K562 treated with DMSO at 1 percent for 12 hours (cell line): ENCODE results near the gene ECSIT. TPM values are rescaled to one million over a fixed set of nuclear protein-coding genes. Genes with fewer than 3 reads are reported as not detected.

Source experiments
- total RNA-seq: library from RNA; unstranded; fragments of 300-600 nt; gene quantifications from 2 replicates; pipeline ENCODE4 v1.2.3, GENCODE V29; 2022; ENCODE audit not compliant: insufficient read depth

ECSIT gene, protein sequence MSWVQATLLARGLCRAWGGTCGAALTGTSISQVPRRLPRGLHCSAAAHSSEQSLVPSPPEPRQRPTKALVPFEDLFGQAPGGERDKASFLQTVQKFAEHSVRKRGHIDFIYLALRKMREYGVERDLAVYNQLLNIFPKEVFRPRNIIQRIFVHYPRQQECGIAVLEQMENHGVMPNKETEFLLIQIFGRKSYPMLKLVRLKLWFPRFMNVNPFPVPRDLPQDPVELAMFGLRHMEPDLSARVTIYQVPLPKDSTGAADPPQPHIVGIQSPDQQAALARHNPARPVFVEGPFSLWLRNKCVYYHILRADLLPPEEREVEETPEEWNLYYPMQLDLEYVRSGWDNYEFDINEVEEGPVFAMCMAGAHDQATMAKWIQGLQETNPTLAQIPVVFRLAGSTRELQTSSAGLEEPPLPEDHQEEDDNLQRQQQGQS
- total RNA-seq, result 43.6 and 45.8 TPM in 2 replicates

DNA sequence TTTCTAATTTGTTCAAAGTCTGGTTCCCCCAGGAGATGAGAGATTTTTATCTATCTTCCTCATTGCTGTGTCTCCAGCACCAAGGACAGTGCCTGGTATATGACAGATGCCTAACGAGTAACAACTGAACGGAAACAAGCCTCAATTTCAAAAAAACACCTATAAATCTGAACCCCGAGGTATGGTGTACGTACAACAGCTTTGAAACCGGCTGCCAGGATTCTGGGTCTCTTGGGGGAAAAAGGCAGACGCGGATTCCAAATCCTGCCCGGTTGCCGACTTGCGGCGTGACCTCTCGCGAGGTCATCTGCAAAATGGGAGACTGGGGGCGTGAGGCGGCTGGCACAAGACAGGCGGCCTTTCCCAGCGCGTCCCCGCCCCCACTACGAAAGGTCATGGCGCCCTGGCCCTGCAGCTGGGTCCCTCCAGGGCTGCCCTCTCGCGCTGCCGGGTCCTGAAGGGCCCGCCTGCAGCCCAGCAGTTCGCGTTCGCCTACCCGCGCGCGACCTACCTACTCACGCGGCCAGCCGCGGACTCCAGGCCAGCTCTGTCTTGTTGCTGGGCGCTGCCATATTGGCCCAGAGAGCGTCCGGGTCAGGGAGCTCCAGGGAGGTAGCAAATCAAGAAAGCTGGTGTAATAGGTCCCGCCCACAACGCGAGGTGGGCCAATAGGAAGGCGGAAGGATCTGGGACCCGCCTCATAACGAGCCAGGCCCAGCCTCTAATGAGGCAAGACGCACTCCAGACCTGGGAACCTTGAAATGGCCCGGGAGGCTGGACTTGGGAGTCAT lies at the start of gene ECSIT:
TSS of gene ECSIT (minus strand) at position 584 of the 791 bp plus-strand sequence. CDS start 9,964 bp downstream, outside the sequence.

DNA sequence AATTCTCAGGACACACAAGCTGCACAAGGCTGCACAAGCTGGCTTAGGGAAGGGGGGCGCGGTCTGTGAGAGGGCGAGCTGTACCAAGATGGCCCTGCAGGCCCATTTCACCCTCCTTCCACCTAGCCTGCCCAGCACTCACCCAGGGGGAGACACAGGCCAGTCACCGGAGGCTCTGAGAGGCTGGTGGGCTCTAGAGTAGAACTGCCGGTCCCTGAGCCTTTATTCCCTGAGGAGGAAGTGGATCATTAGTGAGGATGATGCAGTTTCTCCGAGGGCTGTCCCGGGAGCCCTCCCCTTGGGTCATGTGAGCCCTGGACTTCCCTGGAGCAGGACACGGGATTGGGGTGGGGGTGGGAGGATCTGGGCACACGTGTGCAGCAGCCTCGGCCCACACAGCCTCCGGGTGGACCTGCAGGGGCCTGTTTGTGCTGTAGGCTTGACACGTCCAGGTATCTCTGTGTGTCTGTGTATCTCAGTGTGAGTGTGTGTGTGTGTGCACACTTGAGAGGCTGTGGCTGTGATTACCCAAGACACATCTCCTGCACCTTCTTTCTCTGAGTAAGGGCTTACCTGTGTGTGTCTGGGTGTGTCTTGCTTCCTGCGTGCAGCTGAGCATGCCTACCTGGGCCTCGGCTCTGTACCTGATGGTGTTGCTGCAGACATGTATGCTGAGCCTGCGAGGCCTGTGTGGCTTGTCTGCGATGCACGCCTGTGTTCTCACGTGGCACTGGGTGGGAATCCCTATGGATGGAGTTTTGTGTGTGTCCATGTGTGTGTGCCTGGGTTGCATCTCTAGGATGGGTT lies 48.7 kb upstream of the ECSIT start, which contains the start of gene ACP5:
TSS of gene ACP5 (minus strand) at position 195 of the 807 bp plus-strand sequence. CDS start 328 bp downstream, outside the sequence.

DNA sequence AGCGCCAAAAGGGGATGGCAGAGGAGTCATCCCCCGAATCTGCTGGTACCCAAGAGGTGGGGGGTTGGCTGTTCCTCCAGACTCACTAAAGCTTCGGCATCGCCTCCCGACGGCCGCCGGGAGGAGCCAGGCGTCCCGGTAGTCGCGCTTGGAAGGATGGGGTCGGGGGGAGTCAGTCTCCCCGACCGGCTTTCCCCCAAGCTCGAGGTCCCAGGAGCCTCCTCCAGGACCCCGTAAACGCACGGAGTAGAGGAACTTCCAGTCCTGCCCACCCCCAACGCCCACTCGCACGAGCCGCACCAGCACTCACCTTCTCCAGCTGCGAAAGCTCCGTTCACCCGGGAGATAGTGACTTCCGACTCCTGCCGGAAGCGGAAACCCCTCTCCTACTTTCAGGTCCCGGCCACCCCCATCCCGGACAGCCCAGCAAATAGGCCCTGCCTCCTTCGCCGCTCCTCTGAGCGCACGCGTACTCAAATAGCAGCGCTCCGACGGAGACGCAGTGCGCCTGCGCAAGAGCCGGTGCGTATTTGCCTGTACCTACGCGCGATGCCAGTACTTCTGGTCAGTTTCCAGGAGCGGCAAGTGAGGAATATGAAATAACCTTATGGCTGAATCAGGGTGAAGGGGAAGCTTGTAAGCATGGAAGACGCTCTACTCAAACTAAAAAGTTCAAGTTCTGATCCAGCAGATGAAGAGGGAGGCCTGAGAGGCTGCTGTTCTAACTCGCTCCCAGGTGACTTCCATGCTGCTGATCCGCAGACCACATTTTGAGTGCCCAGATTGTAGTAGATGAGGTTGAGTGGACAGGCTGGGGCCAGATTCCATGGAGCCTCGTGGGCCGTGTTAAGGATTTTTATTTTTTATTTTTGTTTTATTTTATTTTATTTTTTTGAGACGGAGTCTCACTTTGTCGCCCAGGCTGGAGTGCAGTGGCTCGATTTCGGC lies 30.2 kb upstream of the ECSIT start, which contains the start of gene ELOF1:
TSS of gene ELOF1 (minus strand) at position 350 of the 948 bp plus-strand sequence. CDS start 4,883 bp downstream, outside the sequence.

DNA sequence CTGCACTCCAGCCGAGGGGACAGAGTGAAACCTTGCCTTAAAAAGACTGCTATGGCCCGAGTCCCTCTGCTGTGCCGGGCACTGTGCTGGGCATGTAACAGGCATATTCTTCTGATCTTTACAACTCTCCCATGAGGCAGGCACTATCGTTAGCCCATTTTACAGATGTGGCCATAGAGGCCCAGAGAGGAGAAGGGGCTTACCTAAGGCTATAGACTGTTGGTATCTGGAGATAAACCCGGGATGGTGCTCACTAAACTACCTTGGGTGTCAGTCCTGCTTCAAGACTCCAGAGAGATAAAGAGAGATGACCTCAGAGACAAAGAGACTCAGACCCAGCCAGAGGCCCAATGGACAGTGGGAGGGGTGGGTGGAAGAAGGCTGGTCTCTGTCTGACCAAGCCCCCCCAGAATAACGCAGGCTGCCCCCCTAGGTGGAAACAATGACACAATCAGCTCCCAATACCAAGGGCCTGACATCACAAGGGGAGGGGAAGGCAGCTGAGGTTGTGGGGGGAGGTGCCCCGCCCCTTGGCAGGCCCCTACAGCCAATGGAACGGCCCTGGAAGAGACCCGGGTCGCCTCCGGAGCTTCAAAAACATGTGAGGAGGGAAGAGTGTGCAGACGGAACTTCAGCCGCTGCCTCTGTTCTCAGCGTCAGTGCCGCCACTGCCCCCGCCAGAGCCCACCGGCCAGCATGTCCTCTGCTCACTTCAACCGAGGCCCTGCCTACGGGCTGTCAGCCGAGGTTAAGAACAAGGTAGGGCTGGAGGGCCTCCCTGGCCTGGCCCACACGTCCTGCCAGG lies 9.5 kb upstream of the ECSIT start, which contains the start of gene CNN1:
TSS of gene CNN1 (plus strand) at position 620 of the 805 bp plus-strand sequence. CDS start at position 697, 77 bp downstream.

DNA sequence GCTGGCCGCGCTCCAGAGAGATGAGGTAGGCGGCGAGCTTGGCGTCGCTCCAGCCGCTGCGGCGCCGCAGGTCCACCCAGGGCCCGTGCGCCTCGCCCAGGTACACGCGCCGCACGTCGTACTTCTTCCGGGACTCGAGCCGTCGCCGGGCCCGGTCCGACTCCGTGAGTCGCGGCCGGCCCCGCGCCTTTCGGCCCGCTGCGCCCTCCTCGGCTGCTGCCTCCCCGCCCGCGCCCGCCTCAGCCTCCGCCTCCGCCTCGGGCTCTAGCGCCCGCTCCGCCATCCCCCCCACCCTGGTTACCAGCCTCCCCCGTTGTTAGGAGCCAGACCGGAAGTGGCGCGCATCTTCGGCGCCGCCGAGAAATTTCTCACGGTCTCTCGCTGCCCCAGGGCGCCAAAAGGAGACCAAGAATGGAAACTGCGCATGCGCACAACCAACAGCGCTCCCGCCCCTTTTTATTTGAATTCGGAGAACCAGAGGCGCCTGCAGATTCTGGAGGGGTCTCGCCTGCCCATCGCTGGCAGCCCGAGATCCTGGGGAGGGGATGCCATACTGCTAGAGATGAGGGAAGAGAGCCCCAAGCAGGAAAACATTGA lies 23.3 kb downstream of the ECSIT start, which contains the start of gene ZNF653:
TSS of gene ZNF653 (minus strand) at position 336 of the 597 bp plus-strand sequence. CDS start at position 283, 53 bp downstream.

DNA sequence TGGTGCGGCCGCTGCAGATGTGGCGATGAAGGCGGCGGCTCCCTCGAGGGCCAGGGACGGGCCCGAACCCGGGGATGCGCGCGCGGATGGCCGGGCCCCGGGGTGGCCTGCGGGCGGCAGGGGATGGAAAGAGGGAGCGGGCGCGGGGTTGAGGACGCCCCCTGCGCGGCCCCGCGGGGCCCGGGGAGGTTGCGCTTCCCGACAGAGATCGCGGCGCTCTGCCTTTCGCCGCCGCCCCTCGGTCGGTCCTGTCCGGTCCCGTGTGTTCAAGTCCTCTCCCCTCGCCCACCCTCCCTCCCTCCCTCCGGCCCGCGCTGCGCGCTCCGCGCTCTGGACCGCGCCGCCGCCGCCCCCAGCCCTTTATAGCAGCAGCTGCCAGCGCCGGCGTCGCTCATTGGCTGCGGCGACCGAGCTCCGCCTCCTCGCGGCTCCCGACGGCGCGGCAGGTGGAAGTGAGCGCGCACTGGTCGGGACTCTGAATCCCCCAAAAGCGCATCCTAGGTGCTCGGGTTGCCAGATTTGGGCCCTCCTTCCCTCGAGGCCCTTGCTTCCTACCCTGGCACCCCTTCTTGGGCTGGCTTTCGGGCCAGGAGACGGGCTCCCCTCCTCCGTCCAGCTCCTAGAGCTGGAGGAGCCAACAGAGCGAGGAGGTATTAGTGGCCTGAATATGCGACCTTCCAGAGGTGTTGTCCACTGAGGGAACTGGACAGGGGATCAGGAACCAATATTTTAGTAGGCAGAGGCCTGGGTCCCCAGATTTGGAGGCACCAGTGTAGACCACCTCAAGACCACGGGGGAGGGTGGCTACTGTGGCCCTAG lies 48.0 kb downstream of the ECSIT start, which contains the start of gene ELAVL3:
TSS of gene ELAVL3 (minus strand) at position 332 of the 819 bp plus-strand sequence. CDS start 438 bp downstream, outside the sequence.

Other genes with a start within 250 kb of the ECSIT start
- not detected in 2 replicates for gene TSPAN16, start 233.0 kb downstream of the ECSIT start, total RNA-seq
- gene RAB3D, start 189.5 kb downstream of the ECSIT start, total RNA-seq, result 2.0 and 5.5 TPM in 2 replicates
- gene TMEM205, start 182.9 kb downstream of the ECSIT start, total RNA-seq, result 63.8 and 74.8 TPM in 2 replicates
- gene CCDC159, start 182.6 kb downstream of the ECSIT start, total RNA-seq, result 8.4 and 20.3 TPM in 2 replicates
- 23.2 and 37.6 TPM in 2 replicates for gene PLPPR2, start 173.7 kb downstream of the ECSIT start, total RNA-seq
- 4.0 and 4.5 TPM in 2 replicates for gene SWSAP1, start 154.5 kb downstream of the ECSIT start, total RNA-seq
- gene EPOR, start 144.8 kb downstream of the ECSIT start, total RNA-seq, result 11.9 and 13.5 TPM in 2 replicates
- gene RGL3, start 109.8 kb downstream of the ECSIT start, total RNA-seq, result 1.3 and 2.0 TPM in 2 replicates
- 1.1 TPM in 1 of 2 replicates, not detected in the other for gene ODAD3, start 94.0 kb downstream of the ECSIT start, total RNA-seq
- gene PRKCSH, start 93.5 kb downstream of the ECSIT start, total RNA-seq, result 269 and 367 TPM in 2 replicates
- gene ELAVL3, start 48.1 kb downstream of the ECSIT start, total RNA-seq, result not detected in 2 replicates
- 9.0 and 9.8 TPM in 2 replicates for gene ZNF653, start 23.3 kb downstream of the ECSIT start, total RNA-seq
- gene CNN1, start 9.7 kb upstream of the ECSIT start, total RNA-seq, result 2.0 and 5.0 TPM in 2 replicates
- 115 and 131 TPM in 2 replicates for gene ELOF1, start 30.1 kb upstream of the ECSIT start, total RNA-seq
- gene ACP5, start 48.5 kb upstream of the ECSIT start, total RNA-seq, result 34.2 and 38.6 TPM in 2 replicates
- 5.6 and 10.2 TPM in 2 replicates for gene ZNF627, start 68.3 kb upstream of the ECSIT start, total RNA-seq
- gene ZNF823, start 209.8 kb upstream of the ECSIT start, total RNA-seq, result 5.8 and 12.8 TPM in 2 replicates
- 0.69 and 5.4 TPM in 2 replicates for gene ZNF441, start 237.9 kb upstream of the ECSIT start, total RNA-seq